Keratinocyte (primary cell): Measurements from ENCODE around the gene ETV5.

Experiments used
- CTCF ChIP-seq, 3 experiments: IDR thresholded peaks in 1 of 3; conservative IDR thresholded peaks in 1 of 3; optimal IDR thresholded peaks in 1 of 3; 2 replicates in 2 of 3; 3 replicates in 1 of 3; pipeline versions ENCODE3 to v1.5.1; 2011; ENCODE audit warnings: low read length in 3 of 3, mild to moderate bottlenecking in 3 of 3, moderate library complexity in 2 of 3, control low read depth in 1 of 3, inconsistent platforms in 1 of 3; ENCODE audit not compliant: insufficient read depth in 2 of 3; ENCODE audit errors: extremely low read depth in 1 of 3
- EZH2 ChIP-seq: IDR thresholded peaks from one replicate; pipeline ENCODE4 v1.6.1; 2012; ENCODE audit warnings: inconsistent platforms, mild to moderate bottlenecking, low read length, moderate library complexity

- TF ChIP-seq CTCF (optimal IDR thresholded peaks at IDR 0.05 in 1 of 3, IDR thresholded peaks at IDR 0.05 in 1 of 3, conservative IDR thresholded peaks at IDR 0.05 in 1 of 3; ENCODE audit: extremely low read depth in 1 of 3, insufficient read depth in 2 of 3, low read length in 3 of 3), result no peak
- TF ChIP-seq EZH2, result no peak
Observed at GRCh38 chr3:186142393-186142932, 33.6 kb upstream of the ETV5 start.
